ENCODE data around the gene MREG. TPM values are rescaled to one million over a fixed set of nuclear protein-coding genes. Genes with fewer than 3 reads are reported as not detected.

Gene MREG
- polyA plus RNA-seq, 3 donors: 0.14 to 0.47 TPM; not detected in 1

DNA sequence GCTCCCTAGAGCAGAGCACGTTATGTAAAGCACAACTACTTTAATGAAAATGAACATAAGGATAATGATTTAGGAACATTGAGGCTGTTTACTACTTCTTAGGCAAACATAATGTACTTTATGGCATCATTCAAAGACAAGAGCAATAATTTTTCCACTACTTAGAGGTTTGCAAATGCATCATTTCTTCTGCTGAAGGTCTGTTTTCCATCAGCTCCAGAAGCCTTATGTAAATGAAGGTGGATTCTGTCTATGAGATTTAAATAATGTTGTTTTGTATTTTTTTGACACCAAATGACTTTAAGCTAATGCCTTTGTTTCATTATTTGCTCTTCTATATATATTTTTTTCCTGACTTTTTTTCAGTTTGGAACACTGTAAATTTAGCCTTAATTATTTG is 28.1 kb downstream of the MREG start:
- H3K36me3 ChIP-seq (replicated peaks in 1 of 2; ENCODE audit: control insufficient read depth in 1 of 2, insufficient read depth in 2 of 2, low read length in 2 of 2): no peaks in the 10 kb centered on the region
- peaks cover 0 to 18% of the 10 kb centered on the region in 2 donors for H3K9me3 ChIP-seq (replicated peaks in 1 of 2; ENCODE audit: control insufficient read depth in 1 of 2, insufficient read depth in 1 of 2, low read length in 2 of 2)
- H3K27me3 ChIP-seq (ENCODE audit: control insufficient read depth in 2 of 2, insufficient read depth in 2 of 2, low read length in 2 of 2): no peaks in the 10 kb centered on the region
- Mint-ChIP-seq H3K27ac (no peak overlapping the region), H3K27me3 (ENCODE audit: low read depth in 3 of 3) (peaks cover 0 to 3% (median 0%) of the 10 kb centered on the region in 3 donors), H3K4me1 (peaks cover 7% of the 10 kb centered on the region), H3K4me3 (no peak overlapping the region), H3K36me3 (peaks cover 25 to 33% of the 10 kb centered on the region in 2 donors), H3K9me3 (peaks cover 14 to 40% (median 27%) of the 10 kb centered on the region in 7 donors)
- no peaks in the 10 kb centered on the region for H3K79me2 ChIP-seq (ENCODE audit: insufficient read depth, low read length)
- H3K9ac ChIP-seq (ENCODE audit: insufficient read depth, low read length, poor library complexity, severe bottlenecking): no peak overlapping the region
- intact Hi-C loops (cut with micrococcal nuclease): no loop called here
- no peak for DNase-seq
- no peaks in the 10 kb centered on the region for H3K4me1 ChIP-seq (ENCODE audit: control insufficient read depth in 1 of 2, insufficient read depth in 2 of 2, low read length in 2 of 2)
- no peaks in the 10 kb centered on the region for H4K20me1 ChIP-seq (ENCODE audit: insufficient read depth, low read length)
- no peak overlapping the region for H2AFZ ChIP-seq (ENCODE audit: insufficient read depth, low read depth, low read length, poor library complexity, severe bottlenecking)
- no peak overlapping the region for H3K4me3 ChIP-seq (replicated peaks in 1 of 3; ENCODE audit: low read depth in 2 of 3, low read length in 3 of 3)
- H3K27ac ChIP-seq (ENCODE audit: low read depth in 1 of 2, low read length in 2 of 2): no peak overlapping the region
- H3K4me2 ChIP-seq (replicated peaks; ENCODE audit: extremely low read depth, low read length, poor library complexity, severe bottlenecking): no peak overlapping the region
- TF ChIP-seq, protein P1, sequence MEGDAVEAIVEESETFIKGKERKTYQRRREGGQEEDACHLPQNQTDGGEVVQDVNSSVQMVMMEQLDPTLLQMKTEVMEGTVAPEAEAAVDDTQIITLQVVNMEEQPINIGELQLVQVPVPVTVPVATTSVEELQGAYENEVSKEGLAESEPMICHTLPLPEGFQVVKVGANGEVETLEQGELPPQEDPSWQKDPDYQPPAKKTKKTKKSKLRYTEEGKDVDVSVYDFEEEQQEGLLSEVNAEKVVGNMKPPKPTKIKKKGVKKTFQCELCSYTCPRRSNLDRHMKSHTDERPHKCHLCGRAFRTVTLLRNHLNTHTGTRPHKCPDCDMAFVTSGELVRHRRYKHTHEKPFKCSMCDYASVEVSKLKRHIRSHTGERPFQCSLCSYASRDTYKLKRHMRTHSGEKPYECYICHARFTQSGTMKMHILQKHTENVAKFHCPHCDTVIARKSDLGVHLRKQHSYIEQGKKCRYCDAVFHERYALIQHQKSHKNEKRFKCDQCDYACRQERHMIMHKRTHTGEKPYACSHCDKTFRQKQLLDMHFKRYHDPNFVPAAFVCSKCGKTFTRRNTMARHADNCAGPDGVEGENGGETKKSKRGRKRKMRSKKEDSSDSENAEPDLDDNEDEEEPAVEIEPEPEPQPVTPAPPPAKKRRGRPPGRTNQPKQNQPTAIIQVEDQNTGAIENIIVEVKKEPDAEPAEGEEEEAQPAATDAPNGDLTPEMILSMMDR (IDR thresholded peaks at IDR 0.05): no peak
- no CpG with 5 or more reads among the region's 1 CpG for WGBS (ENCODE audit: insufficient coverage)

DNA sequence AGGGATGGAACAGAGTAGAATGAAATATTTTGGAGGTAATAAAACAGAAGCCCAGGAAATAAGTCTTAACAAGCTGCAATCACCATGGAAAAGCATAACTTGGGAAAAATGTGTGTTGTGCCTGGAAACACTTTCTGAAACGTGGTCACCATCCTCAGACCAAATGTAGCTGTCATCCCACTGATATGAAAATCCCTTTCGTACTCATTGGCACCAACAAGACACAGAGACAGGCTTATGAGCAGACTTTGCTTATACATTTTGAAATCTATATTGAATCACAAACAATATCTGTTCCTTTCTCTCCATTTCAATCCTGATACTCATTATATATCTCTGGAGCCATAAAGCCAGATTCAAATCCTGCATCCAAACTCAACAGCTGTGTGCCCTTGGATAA is 28.7 kb downstream of the MREG start:
- Histone ChIP-seq H3K9me3 (replicated peaks in 1 of 2; ENCODE audit: control insufficient read depth in 1 of 2, insufficient read depth in 1 of 2, low read length in 2 of 2) (peaks cover 0 to 18% of the 10 kb centered on the region in 2 donors), H3K4me1 (ENCODE audit: control insufficient read depth in 1 of 2, insufficient read depth in 2 of 2, low read length in 2 of 2) (no peaks in the 10 kb centered on the region), H3K4me2 (replicated peaks; ENCODE audit: extremely low read depth, low read length, poor library complexity, severe bottlenecking) (no peak overlapping the region), H3K79me2 (ENCODE audit: insufficient read depth, low read length) (no peaks in the 10 kb centered on the region), H3K4me3 (replicated peaks in 1 of 3; ENCODE audit: low read depth in 2 of 3, low read length in 3 of 3) (no peak overlapping the region), H2AFZ (ENCODE audit: insufficient read depth, low read depth, low read length, poor library complexity, severe bottlenecking) (no peak overlapping the region), H3K27me3 (ENCODE audit: control insufficient read depth in 2 of 2, insufficient read depth in 2 of 2, low read length in 2 of 2) (no peaks in the 10 kb centered on the region), H3K9ac (ENCODE audit: insufficient read depth, low read length, poor library complexity, severe bottlenecking) (no peak overlapping the region), H3K27ac (ENCODE audit: low read depth in 1 of 2, low read length in 2 of 2) (no peak overlapping the region), H4K20me1 (ENCODE audit: insufficient read depth, low read length) (no peaks in the 10 kb centered on the region), H3K36me3 (replicated peaks in 1 of 2; ENCODE audit: control insufficient read depth in 1 of 2, insufficient read depth in 2 of 2, low read length in 2 of 2) (no peaks in the 10 kb centered on the region)
- WGBS (ENCODE audit: insufficient coverage): 90% methylated on average over 2 of the region's 2 CpGs
- Mint-ChIP-seq H3K4me3 (no peak overlapping the region), H3K27me3 (ENCODE audit: low read depth in 3 of 3) (peaks cover 0 to 5% (median 0%) of the 10 kb centered on the region in 3 donors), H3K36me3 (peaks cover 25 to 27% of the 10 kb centered on the region in 2 donors), H3K27ac (no peak overlapping the region), H3K4me1 (peaks cover 7% of the 10 kb centered on the region), H3K9me3 (peaks cover 13 to 34% (median 25%) of the 10 kb centered on the region in 7 donors)
- no peak for DNase-seq
- intact Hi-C loops (cut with micrococcal nuclease): no loop called here
- TF ChIP-seq, protein P1 (IDR thresholded peaks at IDR 0.05): no peak
